Measurements from ENCODE around the gene MBNL2.

The MBNL2 gene

DNA sequence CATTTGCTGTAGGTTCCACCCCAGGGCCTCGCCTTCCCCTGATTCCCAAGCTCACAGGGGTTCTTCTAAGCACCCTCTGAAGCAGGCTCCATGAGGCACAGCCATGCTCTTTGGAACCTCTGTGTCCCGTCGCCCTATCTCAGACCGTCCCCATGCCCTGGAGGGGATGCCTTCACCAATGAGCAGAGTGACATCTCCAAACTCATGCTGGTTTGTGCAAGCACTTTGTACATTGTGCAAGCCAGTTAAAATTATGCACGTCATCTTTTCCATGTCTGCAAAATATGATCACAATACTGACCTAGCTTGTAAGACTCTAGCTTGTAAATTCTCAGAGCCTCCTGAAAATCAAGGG, 165.3 kb downstream of the MBNL2 start:
- no peak for DNase-seq

DNA sequence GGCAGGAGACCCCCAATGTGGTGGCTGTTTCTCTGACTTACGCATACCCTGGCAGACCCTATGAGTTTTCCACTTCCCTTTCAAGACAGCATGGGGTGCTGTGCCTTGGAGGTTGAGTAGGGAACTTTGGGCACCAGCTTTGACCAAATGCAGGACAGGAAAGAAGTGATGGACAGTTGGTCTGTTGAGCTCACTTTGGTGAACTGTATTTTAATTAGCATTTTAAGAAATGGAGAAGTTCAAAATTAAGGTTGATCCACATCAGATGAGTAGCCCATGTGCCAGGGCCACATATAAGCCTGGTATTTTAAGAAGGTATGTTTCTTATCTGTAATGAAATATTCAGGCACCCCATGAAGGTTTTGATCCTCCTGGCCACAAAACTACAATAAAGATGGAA, 165.8 kb downstream of the MBNL2 start:
- no peak for DNase-seq

DNA sequence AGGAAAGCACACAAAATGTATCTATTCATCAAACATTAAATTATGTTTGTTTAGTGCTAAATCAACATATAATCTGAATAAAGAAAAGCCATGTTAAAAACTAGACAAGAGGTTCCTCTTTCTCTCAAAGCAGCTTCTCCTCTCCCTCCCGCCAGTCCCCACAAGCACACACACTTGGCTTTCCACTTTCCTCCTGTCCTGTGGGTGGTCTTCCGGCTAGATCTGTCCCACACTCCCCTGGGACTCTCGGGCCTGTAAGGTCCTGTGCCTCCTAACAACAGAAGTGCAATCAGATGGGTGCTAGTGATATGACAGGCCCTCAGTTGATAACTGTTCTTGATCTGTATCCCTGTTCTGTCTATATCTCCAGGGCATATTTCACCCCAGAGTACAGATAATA, 166.2 kb downstream of the MBNL2 start:
- no peak for DNase-seq

DNA sequence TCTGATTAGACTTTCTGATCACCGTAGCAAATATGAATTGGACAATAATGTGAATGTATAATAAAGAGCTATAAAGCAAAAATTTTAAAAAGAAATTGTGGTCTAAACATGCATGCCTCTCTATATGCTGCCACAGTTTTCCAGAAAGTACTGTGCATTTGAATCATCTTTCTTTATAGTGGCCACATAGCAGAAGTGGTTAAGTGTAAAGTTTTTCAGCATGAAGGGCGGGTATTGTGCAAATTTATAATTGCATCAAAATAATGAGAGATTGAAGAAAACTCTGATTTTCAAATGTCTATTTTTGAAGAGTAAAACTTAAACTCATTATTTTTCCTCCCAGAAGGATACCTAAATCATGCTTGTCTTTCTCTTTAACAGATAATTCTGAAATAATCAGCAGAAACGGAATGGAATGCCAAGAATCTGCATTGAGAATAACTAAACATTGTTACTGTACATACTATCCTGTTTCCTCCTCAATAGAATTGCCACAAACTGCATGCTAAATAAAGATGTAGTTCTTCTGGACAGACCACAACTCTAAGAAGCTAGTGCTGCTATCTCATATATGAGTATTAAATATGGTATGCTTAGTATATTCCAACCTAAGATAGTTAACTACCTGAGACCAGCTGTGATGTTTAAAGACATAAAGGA, 168.9 kb downstream of the MBNL2 start:
- DNase-seq: no peak

DNA sequence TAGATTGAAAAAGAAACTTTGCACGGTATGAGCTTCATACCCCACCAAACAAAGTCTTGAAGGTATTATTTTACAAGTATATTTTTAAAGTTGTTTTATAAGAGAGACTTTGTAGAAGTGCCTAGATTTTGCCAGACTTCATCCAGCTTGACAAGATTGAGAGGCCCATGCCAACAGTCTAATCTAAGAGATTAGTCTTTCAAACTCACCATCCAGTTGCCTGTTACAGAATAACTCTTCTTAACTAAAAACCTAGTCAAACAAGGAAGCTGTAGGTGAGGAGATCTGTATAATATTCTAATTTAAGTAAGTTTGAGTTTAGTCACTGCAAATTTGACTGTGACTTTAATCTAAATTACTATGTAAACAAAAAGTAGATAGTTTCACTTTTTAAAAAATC, 169.9 kb downstream of the MBNL2 start:
- DNase-seq: no peak

DNA sequence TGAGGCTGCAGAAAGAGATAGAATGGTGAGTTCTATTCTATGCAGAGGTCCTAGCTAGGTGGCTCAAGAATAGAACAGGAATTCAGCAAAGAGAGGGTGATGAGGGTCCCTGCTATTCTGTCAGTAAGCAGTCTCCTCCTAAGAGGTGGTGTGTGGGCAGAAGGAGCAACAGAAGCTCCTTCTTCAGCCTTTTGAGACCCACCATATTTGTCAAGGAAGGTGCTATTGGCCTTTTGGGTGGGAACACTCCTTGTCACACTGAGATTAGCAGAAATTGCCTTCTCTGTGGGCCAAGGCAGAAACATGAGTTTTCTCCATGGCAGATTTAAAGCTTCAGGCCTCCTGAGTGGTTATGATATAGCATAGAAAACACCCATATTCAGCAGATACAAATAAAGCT, 172.4 kb downstream of the MBNL2 start:
- no peak for DNase-seq

DNA sequence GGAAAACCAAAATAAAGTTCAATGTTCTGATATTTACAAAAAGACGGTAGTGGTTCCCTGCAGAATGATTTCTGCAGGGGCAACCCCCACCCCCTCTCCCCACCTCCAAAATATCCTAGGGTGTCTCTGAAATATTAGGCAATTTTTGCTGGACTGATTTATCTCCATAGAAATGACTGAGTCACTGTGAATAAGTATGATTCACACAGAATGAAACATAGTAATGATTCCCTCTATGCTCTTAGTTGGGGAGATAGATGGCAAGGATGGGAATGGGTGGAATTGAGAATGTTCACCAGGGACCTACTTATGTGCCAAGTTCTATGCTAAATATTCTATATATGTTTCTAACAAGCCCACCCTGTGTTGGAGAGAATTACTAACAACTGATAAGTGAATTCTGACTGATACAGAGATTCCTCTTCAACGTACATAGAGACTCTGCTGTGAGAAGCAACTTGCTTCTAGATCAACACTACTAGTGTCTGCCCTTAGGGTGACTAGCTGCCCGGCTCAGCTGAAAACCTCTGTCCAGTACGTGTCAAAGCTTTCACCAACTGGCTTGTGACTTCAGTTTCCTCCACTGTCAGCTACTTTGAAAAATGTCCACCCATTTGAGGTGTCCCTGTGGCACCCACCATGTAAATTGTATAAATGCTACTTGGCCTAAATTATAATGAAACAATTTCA, 173.5 kb downstream of the MBNL2 start:
- no peak for DNase-seq

DNA sequence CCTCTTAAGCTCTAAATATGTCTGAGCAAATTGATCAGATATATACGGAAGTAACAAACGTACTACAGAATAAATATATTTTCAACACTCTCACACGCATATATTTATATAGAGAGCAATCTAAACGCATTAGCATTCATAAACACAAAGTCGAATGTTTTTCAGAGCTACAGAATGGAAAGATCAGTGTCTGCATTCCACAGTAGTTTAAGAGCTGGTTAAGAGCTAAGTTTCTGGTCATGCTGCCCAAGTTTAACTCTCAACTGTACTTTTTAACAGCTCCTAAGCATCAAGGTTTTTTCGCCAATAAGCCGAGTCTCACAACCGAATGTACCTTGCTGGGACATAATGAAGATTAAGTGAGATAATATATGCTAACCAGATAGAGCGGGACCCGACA, 175.1 kb downstream of the MBNL2 start:
- DNase-seq: no peak

DNA sequence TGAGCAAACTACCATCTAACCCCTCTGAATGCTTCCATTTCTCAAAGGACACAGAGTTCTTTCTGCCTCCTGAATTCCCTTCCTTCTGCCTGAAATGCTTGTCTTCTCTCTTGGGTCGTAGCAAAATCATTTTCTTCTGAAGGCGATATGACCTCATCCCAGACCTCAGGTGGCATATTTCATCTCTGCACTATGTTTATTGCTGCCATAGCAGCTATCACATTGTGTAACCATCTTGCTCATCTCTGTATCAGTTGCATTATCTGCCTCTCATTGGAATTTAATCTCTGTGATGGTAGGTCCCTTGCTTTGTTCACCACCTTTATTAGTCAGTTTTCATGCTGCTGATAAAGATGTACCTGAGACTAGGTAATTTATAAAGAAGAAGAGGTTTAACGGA, 179.3 kb downstream of the MBNL2 start:
- no peak for DNase-seq

DNA sequence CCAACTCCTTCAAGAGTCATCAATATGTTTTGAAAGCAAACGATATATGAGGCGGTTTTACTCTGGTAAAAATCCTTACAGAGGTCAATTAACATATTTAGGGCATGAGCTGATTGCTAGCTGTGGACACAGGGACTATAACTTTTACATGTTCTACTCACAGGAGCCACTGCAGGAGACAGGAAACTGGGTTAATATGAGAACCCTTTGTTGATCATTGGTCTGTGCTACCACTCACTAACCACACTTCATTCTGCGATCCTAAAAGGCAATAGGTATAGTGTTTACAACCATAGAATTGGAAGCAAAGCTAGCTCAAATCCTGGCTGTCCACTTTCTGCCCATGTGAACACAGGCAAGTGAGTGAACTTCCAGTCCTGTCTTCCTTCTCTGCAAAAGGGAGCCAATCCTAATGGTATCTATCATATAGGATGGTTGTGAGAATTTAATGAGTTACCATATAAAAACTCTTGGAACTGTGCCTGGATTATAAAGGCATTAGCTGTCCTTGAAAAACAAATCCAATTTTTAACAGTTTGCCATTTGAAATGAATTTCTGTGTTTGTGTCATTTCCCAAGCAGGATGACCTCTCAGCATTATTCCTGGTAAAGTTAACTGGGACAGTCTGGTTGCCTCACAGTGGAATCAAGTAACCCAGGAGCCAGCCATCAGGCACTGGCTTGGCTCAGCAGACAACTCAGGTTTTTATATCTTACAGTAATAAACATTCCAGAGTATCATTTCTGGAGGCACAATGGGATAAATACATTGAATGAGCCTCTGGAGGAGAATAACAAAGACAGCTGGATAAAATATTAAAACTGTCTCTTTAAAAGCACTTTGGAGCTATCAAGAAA, 182.0 kb downstream of the MBNL2 start:
- DNase-seq: no peak

DNA sequence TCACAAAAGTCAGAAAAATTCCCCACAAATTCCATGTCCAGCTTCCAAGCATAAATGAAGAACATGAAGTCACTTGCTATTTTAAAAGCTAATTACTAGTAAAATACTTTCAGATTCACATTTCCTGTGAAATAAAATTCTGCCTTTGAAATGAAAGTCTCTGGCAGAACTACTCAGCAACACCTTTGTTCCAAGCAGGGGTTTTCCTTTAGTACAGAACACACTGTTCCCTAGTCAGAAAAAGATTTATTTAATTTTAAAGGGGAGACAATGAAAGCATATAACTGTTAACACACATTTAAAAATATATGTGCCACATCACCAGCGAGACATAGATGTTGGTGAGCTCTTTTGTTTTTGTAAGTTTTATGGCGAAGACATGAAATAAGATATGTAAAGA, 185.4 kb downstream of the MBNL2 start:
- no peak for DNase-seq

DNA sequence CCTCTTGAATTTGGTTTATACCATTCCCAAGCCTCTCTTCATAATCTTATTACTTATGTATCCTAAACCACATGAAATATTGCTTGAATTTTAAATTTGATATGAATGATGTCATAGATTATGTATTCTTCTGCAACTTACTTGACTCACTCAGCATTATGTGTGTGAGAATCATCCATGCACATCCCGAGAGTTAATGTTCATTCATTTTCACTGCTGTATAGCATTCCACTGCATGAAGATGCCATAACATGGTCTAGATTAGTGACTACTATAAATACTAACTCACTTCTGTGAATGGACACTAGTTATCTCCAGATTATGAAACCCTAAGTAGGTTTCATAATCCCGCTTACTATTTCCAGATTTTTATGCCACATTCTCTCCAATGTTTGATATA, 186.8 kb downstream of the MBNL2 start:
- DNase-seq: no peak

DNA sequence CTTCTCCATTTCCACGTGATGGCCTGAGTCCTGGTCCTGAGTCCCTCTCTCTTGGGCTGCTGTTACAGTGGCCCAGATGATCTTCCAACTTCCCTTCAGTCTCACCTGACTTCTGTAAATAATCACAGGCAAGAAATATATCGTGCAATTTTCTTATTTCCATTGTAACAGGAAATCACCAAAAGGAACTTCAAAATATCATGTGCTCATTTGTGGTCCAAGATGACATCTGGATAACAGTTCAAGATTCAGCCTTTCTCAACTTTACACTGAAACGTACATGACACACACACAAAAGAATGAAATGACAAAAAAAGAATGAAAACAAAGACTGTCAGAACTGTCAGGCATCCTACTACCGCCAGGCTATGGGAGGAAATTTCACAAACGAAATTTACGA, 189.9 kb downstream of the MBNL2 start:
- no peak for DNase-seq

DNA sequence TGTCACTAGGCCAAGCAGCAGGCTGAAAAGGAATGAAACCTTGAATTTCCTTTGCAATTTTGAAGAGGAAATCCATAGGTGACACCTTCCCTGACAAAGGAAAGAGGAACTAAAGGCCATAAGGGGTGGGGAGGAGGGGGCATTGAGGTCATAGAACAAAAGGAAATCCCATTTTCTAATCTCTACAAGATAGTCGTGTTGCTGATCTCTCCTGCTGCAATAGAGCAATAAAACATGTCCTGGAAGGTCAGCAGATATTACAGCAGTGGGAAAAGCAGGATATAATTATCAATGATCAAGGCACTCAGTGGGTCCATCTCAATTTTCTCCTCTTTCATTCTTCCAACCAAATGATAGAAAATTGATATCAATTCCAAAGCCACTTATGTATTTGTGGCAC, 191.6 kb downstream of the MBNL2 start:
- DNase-seq: no peak

DNA sequence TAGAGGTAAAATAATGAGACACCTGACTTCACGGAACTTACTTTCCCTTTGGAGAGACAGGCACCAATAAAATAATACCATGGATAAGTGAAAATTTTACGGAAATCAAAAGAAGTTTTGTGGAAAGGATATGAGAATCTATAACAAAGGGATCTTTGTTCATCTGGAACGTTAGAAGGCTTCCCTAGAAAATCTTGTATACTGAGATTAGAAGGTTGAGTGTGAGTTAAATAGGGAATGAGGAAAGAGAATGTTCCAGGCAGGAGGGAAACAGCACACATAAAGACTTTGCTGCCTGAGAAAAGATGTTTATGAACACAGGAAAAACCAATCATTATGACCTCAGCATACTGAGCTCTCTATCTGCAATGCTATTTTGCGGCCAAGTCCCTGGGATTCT, 192.3 kb downstream of the MBNL2 start:
- DNase-seq: no peak

DNA sequence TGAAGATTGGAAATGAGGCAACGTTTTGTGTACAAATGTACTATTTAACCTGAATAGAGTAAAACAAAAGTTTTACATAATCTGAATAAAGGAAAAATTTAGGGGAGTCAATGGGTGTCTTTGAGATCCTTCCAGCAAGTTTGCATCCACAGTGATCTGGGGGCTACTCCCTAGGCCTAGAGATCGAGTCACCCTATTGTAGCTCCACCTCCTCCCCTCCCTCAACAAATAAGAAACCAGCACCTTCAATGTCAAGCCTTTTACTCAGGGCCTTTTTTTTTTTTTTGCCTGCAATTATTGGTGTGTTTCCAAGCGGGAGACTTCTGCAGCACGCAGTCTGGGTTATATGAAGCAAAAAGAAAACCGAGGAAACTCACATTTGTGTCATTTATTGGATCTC, 195.6 kb downstream of the MBNL2 start:
- DNase-seq: no peak

DNA sequence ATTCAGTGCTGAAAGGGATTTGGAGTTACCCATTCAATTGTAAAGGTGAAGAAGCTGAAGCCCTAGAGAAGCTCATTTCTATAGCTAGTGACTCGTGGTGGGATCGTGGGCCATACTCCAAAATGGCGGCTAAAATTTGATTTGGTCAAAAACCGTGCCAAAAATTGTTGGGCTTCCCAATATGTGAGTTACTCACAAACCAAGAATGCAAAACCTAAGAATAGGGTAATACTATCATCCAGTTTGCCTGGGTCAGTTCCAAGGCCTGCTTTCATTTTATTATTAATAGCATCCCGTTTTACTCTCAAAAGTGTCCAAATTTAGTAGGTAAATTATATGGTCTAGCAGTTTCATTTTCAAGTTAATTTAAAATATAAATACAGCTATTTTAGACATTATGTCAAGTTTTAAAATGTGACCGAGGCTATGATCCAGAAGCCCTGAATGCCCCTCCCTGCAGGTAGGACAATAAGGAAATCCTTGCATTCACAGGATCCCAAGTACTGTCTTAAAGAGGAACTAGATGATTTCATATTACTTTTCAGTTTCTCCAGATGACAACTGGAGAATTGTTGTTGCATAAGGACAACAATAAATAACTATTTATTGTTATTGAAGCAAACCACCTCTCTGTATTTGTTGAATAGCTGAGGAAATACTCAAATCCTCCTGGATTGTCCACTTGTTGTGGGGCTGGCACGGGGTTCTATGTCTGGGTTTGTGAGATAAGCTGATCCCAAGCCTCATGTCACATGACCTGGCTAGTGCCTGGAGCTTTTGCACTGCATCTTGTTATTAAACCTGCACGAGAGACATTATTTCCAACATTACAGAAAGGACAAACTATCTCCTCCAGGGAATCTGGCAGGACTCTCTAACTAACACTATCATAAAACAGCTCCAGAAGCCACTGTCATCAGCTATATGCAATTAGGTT, 200.3 kb downstream of the MBNL2 start:
- DNase-seq: no peak

DNA sequence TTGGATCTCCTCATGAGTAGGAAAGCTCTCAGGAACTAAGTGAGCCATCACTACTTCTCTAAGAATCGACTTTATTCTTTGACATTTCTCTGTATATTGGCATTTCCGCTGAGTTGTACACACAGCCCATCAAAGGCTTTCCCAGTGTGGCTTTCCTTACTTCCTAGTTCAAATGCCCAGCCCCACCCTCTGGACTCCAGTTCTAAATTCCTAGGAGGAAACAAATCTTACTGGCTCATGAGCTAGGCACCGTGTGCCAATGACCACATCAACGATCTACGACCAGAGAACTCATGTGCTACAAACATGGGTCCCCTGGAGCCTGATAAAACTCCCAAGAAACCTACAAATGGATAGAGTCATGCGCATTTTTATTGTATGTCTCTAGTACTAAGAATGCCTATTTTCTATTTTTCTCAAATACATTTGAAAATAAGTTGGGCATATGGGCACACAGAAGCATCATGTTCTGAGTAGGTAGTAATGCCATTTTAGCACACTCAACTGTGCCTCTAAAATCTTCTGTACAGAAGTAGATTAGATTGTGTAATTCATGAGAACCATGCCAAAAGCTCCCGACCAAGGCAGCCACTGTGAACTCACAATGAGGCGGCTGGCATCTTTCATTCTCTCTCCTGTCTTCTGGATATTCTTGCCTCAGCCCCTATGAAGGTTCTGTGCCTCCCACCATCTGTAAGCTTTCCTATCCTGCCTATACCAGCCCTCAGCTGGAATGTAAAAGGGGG, 201.3 kb downstream of the MBNL2 start:
- DNase-seq: no peak

DNA sequence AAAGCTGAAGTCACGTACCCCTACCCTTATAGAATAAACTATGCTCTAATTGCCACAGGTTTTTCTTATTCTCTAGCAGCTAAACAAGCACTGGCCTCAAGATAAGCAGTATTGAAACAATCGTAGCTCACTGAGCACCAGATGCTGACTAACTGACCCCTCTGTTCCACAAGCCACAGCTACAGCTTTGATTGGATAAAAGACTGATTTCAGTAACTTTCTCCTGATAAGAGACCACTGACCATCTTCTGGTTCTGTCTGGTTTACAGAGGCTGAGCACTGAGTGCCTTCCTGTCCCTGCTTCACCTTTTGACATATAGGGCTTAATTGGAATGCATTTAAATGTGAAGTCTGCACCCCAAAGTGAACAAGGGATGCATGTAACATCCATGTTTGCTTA, 203.5 kb downstream of the MBNL2 start:
- DNase-seq: no peak

DNA sequence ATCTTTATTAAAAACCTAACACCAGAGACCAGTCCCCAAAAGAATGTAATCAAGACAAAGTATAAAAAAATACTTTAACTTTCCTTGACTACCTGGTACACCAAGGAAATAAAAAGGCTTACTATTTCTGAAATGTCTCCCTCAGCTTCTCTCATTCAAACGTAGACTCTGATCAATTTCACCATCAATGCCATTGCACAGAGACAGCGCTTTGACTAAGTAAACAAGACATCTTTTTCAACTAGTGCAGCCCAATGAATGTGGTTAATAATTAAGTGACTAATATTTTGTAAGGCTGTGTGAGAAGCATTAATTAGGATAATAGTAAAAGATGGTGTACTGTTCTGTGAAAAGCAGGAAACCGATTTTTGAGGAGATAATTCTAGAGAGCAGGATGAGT, 204.6 kb downstream of the MBNL2 start:
- DNase-seq: no peak

DNA sequence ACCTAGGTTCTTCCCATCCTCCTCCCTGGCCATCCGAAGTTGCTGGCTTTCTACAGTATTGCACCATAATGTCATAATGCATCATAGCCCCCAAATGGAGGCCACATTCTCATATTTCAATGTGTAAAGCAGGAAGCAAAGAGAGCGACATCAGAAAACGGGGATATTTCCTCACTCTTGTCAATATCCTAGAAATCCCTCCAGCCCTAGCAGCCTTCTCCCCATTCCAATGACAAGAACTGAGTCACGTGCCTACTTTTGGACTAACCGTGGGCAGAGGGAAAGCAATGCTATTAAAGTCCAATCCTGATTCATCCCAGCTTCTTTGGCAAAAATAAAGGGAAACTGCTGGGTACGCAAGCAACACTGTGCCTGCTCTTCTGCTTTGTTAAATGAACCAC, 207.5 kb downstream of the MBNL2 start:
- DNase-seq: no peak

DNA sequence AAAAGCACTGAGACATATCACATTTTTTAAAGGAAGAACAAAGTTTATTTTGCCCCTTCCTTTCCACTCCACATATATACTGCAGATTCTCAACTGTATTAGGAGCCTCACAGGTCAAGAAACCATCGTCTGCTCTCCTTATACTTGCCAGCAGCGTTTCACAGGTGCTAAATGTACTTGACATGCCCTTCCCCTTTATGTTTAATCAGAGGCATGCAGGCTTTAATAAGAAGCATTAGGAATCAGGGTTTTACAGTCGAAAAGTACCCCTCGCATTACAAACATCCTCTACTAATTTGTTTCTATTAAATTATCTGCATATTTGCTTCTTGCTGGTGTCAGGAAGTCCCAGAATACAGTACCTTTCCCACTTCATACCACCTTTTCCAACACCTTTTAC, 208.2 kb downstream of the MBNL2 start:
- DNase-seq: no peak

Data from 8988T (cell line).